GM12878 (cell line): ENCODE data around the gene STXBP1. TPM values are rescaled to one million over a fixed set of nuclear protein-coding genes. Genes with fewer than 3 reads are reported as not detected.

Source experiments
- ATAC-seq: fragments of 200-7000 bp; cut with Tn5 transposase; 3 replicates; pipeline ENCODE4 v1.9.1; 2020; ENCODE audit warnings: mild to moderate bottlenecking, moderate library complexity
- BruUV-seq: library from RNA; stranded (reverse); fragments of 400-500 nt; replicated peaks from 2 replicates; lab custom pipeline; 2021; lab: Mats Ljungman, UMichigan
- CTCF ChIA-PET: fragments of 300-600 bp; sonication (Branson Sonifier 250); formaldehyde crosslinking; extraction: SDS; loops from one replicate; lab custom pipeline; 2021; ENCODE audit warnings: inconsistent platforms; lab: Yijun Ruan, JAX
- POLR2A ChIA-PET: fragments of 350-600 bp; formaldehyde crosslinking; extraction: SDS; loops from one replicate; lab custom pipeline; 2021; ENCODE audit warnings: inconsistent platforms; lab: Charles Lee
- RAD21 ChIA-PET: fragments of 300-600 bp; sonication (Branson Sonifier 250); formaldehyde crosslinking; loops from one replicate; lab custom pipeline; 2023; ENCODE audit warnings: antibody characterized with exemption; ENCODE audit not compliant: unreplicated experiment; lab: Charles Lee
- SMC1A ChIA-PET: fragments of 300-600 bp; sonication (Branson Sonifier 250); formaldehyde crosslinking; loops from one replicate; lab custom pipeline; 2023; ENCODE audit not compliant: unreplicated experiment, uncharacterized antibody; lab: Charles Lee
- DNase-seq: peaks from one replicate; pipeline ENCODE4 v3.0.0-alpha.2; 2011; ENCODE audit warnings: low read depth, low spot score
- FAIRE-seq: peaks from 3 replicates; lab custom pipeline; 2011; peaks lifted over from hg19 to GRCh38; lab: Jason Lieb, UNC
- H2AFZ ChIP-seq: 2 replicates; pipeline ENCODE4 v1.6.0; 2011; ENCODE audit warnings: low read depth, low read length, control low read depth; ENCODE audit not compliant: control insufficient read depth
- H3K27ac ChIP-seq: 2 replicates; pipeline ENCODE4 v1.5.1; 2011; ENCODE audit warnings: control low read depth; ENCODE audit not compliant: control insufficient read depth, insufficient read depth
- H3K27me3 ChIP-seq, 2 experiments: replicated peaks in 1 of 2; 2 replicates each; pipeline versions ENCODE4 v1.6.0 to v1.6.1; 2011; ENCODE audit warnings: low read length in 1 of 2; ENCODE audit not compliant: control insufficient read depth in 2 of 2, insufficient read depth in 2 of 2
- H3K36me3 ChIP-seq, 2 experiments: 2 replicates each; pipeline ENCODE4 v1.5.1; 2011; ENCODE audit warnings: low read length in 1 of 2; ENCODE audit not compliant: control insufficient read depth in 2 of 2, insufficient read depth in 2 of 2
- H3K4me1 ChIP-seq: 2 replicates; pipeline ENCODE4 v1.6.1; 2011; ENCODE audit warnings: mild to moderate bottlenecking, low read length, moderate library complexity, mixed read lengths; ENCODE audit not compliant: control insufficient read depth, insufficient read depth
- H3K4me2 ChIP-seq: 2 replicates; pipeline ENCODE4 v1.6.0; 2011; ENCODE audit warnings: control low read depth; ENCODE audit not compliant: control insufficient read depth, insufficient read depth
- H3K4me3 ChIP-seq: fragments of 200-600 bp; sonication (generic); 2 replicates; pipeline ENCODE4 v1.5.1; 2016
- H3K79me2 ChIP-seq: 2 replicates; pipeline ENCODE4 v1.6.0; 2011; ENCODE audit warnings: low read length; ENCODE audit not compliant: control insufficient read depth, insufficient read depth
- H3K9ac ChIP-seq: 2 replicates; pipeline ENCODE4 v1.8.0; 2011; ENCODE audit warnings: low read length, control low read depth, mixed read lengths; ENCODE audit not compliant: control insufficient read depth, insufficient read depth
- H3K9me3 ChIP-seq: replicated peaks from 3 replicates; pipeline ENCODE4 v1.5.1; 2011; ENCODE audit warnings: mild to moderate bottlenecking, low read length; ENCODE audit not compliant: control insufficient read depth, insufficient read depth
- H4K20me1 ChIP-seq: 2 replicates; pipeline ENCODE4 v1.6.0; 2011; ENCODE audit not compliant: control insufficient read depth, insufficient read depth
- ATF2 ChIP-seq: IDR thresholded peaks from 2 replicates; pipeline ENCODE4 v1.6.1; 2012; ENCODE audit warnings: low read length, inconsistent platforms
- BMI1 ChIP-seq: fragments of 450-650 bp; IDR thresholded peaks from 2 replicates; pipeline ENCODE4 v1.6.1; 2016; ENCODE audit warnings: mild to moderate bottlenecking, moderate library complexity, borderline replicate concordance
- CHD4 ChIP-seq: fragments of 200-600 bp; sonication (generic); IDR thresholded peaks from 2 replicates; pipeline ENCODE4 v1.6.1; 2016; ENCODE audit warnings: mild to moderate bottlenecking
- CREB1 ChIP-seq: IDR thresholded peaks from 2 replicates; pipeline ENCODE4 v1.6.1; 2012; ENCODE audit warnings: low read depth, mild to moderate bottlenecking, inconsistent platforms
- POLR2AphosphoS2 ChIP-seq: IDR thresholded peaks from 2 replicates; pipeline ENCODE4 v1.6.1; 2011; ENCODE audit warnings: low read depth, mild to moderate bottlenecking, low read length, improper control_type of control experiment, moderate library complexity
- RELA ChIP-seq: fragments of 450-650 bp; IDR thresholded peaks from 2 replicates; pipeline ENCODE4 v1.8.0; 2014; ENCODE audit warnings: borderline replicate concordance; ENCODE audit not compliant: partially characterized antibody
- SMARCA5 ChIP-seq: fragments of 450-650 bp; IDR thresholded peaks from 2 replicates; pipeline ENCODE4 v1.6.1; 2017; ENCODE audit warnings: mild to moderate bottlenecking
- TCF3 ChIP-seq: IDR thresholded peaks from 2 replicates; pipeline ENCODE4 v1.6.1; 2012; ENCODE audit warnings: low read depth, mild to moderate bottlenecking, low read length, borderline replicate concordance; ENCODE audit not compliant: insufficient read depth
- WGBS: methylation state at CpG from one replicate; pipeline ENCODE4 v1.1.6; 2016; ENCODE audit warnings: low lambda C conversion rate; ENCODE audit not compliant: insufficient replicate concordance, insufficient coverage; ENCODE audit errors: missing lambda C conversion rate; 5-methylcytosine and 5-hydroxymethylcytosine counted together
- in situ Hi-C: fragments of 300-500 bp; cut with MboI; formaldehyde crosslinking; loops from 9 replicates; pipeline ENCODE4 v1.14.3; 2018; ENCODE audit warnings: mixed read lengths
- intact Hi-C: fragments of 100-400 bp; cut with micrococcal nuclease; formaldehyde crosslinking; loops from one replicate; pipeline ENCODE4 v1.14.2; 2022; ENCODE audit not compliant: unreplicated experiment
- polyA plus RNA-seq, 11 experiments: library from polyadenylated mRNA; depleted of rRNA in 4 of 11; unstranded in 6 of 11; stranded (reverse) in 5 of 11; fragments of >200 nt; fragmentation: Nextera tagmentation in 4 of 11; fragmentation: Illumina TruSeq in 1 of 11; extraction: Ambion mirVana in 4 of 11; extraction: Trizol in 1 of 11; gene quantifications; 1 replicate in 1 of 11; 2 replicates in 10 of 11; pipeline versions ENCODE4 v1.2.1 to v1.2.3, GENCODE V29; 2011 to 2016; ENCODE audit warnings: inconsistent platforms in 2 of 11, missing spikeins in 2 of 11, low read depth in 1 of 11
- total RNA-seq, 4 experiments: library from RNA; depleted of rRNA in 3 of 4; stranded (reverse); fragments of >200 nt in 3 of 4; fragmentation: Illumina TruSeq in 1 of 4; extraction: Trizol in 1 of 4; gene quantifications; 2 replicates each; pipeline versions ENCODE4 v1.2.1 to v1.2.3, GENCODE V29; 2013 to 2021

The STXBP1 gene
- total and polyA plus RNA-seq, 10 of the 15 experiments (the other 5 are each of a cell fraction or from before 2014, with no cell fraction given): 0.08 to 0.85 (median 0.31) TPM; not detected in 3

- in situ Hi-C loops (loop anchor here (5.0 kb wide), 1 partner anchor 86 kb away; no protein-coding TSS in a partner anchor), intact Hi-C loops (no loop called here)
- POLR2A ChIA-PET: no interaction called here
These were observed 24.1 kb upstream of the STXBP1 start for GRCh38 chr9:127587966-127588365.

More at GRCh38 chr9:127587966-127588365, 24.1 kb upstream of the STXBP1 start:
- no TSS peak for BruUV-seq
- Histone ChIP-seq H3K79me2 (no peaks in the 10 kb centered on the region), H3K9me3 (peaks cover 2% of the 10 kb centered on the region; the same call in 1 of the 3 replicates), H3K9ac (no peak overlapping the region), H3K4me2 (no peak overlapping the region), H3K36me3 (no peaks in the 10 kb centered on the region), H3K27ac (no peak overlapping the region), H3K4me1 (no peaks in the 10 kb centered on the region; the same call in 1 of the 2 replicates), H3K27me3 (no peaks in the 10 kb centered on the region), H4K20me1 (no peaks in the 10 kb centered on the region), H2AFZ (no peak overlapping the region), H3K4me3 (no peak overlapping the region)
- no peak for FAIRE-seq
- no peak for DNase-seq
- TF ChIP-seq ATF2: no peak
- TF ChIP-seq BMI1: no peak
- TF ChIP-seq POLR2AphosphoS2: no peak
- TF ChIP-seq TCF3: no peak
- TF ChIP-seq CREB1: no peak
- TF ChIP-seq SMARCA5: no peak
- no peak for TF ChIP-seq CHD4
- no peak for TF ChIP-seq RELA
- SMC1A ChIA-PET: interaction anchor here (1.1 to 4.5 kb wide), 4 partner anchors 62 to 333 kb away, joined by 3 to 25 read pairs (median 16); partner anchors contain the start of gene TOR2A
- no peak for ATAC-seq
- CTCF ChIA-PET: interaction anchor here (0.6 to 4.4 kb wide), 9 partner anchors 11 to 647 kb away, joined by 3 to 49 read pairs (median 4); partner anchors contain the start of gene TOR2A
- RAD21 ChIA-PET: interaction anchor here (1.3 to 3.9 kb wide), 4 partner anchors 15 to 282 kb away, joined by 3 to 24 read pairs (median 11); partner anchors contain the start of gene TOR2A
- WGBS: 0% methylated on average over 2 of the region's 2 CpGs
